Right cardiac atrium (tissue), 5 donors: ENCODE data around the gene RPS6KB1. TPM values are rescaled to one million over a fixed set of nuclear protein-coding genes. Genes with fewer than 3 reads are reported as not detected.
"Not testable (repeated sequence)": the region's sequence is repeated elsewhere in the genome, so short reads cannot be mapped to it uniquely, and the experiment has no call there.

Source experiments
- ATAC-seq, 2 donors: fragments of 200-7000 bp; cut with Tn5 transposase; one replicate each; pipeline versions ENCODE4 v1.8.0 to v1.9.1; 2020; ENCODE audit warnings: moderate library complexity in 2 of 2, mild to moderate bottlenecking in 1 of 2
- DNase-seq, 3 donors: peaks; one replicate each; pipeline ENCODE4 v3.0.0-alpha.2; 2020
- H3K27ac ChIP-seq: one replicate; pipeline ENCODE4 v1.5.1; 2013; ENCODE audit warnings: mild to moderate bottlenecking, low read length, control low read depth, moderate library complexity
- H3K27me3 ChIP-seq: one replicate; pipeline ENCODE4 v1.6.1; 2013; ENCODE audit not compliant: control insufficient read depth, insufficient read depth
- H3K4me1 ChIP-seq: one replicate; pipeline ENCODE4 v1.6.1; 2013; ENCODE audit warnings: low read length; ENCODE audit not compliant: control insufficient read depth, insufficient read depth
- H3K4me3 ChIP-seq: one replicate; pipeline ENCODE4 v1.5.1; 2013; ENCODE audit warnings: low read length, control low read depth
- H3K9me3 ChIP-seq: one replicate; pipeline ENCODE4 v1.6.1; 2013; ENCODE audit warnings: low read length; ENCODE audit not compliant: control insufficient read depth
- WGBS: extraction: QIAGEN DNeasy Blood & Tissue Kit; methylation state at CpG from one replicate; pipeline ENCODE4 v1.1.7; 2013; 5-methylcytosine and 5-hydroxymethylcytosine counted together
- intact Hi-C, 4 donors: fragments of 100-400 bp; cut with DNase I; formaldehyde crosslinking; loops; one replicate each; pipeline versions ENCODE4 v1.11.0 to v1.14.0; 2022 to 2023
- polyA plus RNA-seq: library from polyadenylated mRNA; stranded (reverse); fragments of 200-250 nt; gene quantifications from one replicate; pipeline ENCODE4 v1.2.3, GENCODE V29; 2013
- total RNA-seq, 4 donors: library from RNA; stranded (reverse); fragmentation: NEBNext Ultra II Directional; extraction: Animal tissue kit (Norgen Biotek cat#: 25700); gene quantifications; one replicate each; pipeline ENCODE4 v1.2.1, GENCODE V29; 2021
- donor health status: healthy with polysubstance abuse.
- donor health status: DM: no; HTN: yes; CAD: no.
- donor health status: DM: no; HTN: no; CAD: no.
- donor health status: DM: no; HTN: yes; CAD: no; lungs with severe emphysema.
- donor health status: DM: yes; HTN: yes; CAD: no.

The RPS6KB1 gene
- total and polyA plus RNA-seq, 5 donors: 7.8 to 31.3 (median 27.4) TPM

DNA sequence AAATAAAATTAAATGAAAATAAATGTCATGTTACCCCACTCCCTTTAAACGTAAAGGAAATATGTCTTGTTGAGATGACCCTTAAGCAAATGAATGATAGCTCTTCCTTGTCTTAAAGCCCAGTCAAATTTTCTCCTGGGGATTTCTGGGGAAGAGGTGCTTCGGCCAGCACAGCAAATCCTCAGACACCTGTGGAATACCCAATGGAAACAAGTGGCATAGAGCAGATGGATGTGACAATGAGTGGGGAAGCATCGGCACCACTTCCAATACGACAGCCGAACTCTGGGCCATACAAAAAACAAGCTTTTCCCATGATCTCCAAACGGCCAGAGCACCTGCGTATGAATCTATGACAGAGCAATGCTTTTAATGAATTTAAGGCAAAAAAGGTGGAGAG is 53.5 kb downstream of the RPS6KB1 start:
- WGBS: 93% methylated on average over 7 of the region's 7 CpGs
- ATAC-seq, H3K4me1 ChIP-seq, H3K9me3 ChIP-seq, intact Hi-C loops, DNase-seq, H3K27me3 ChIP-seq, H3K4me3 ChIP-seq, H3K27ac ChIP-seq: not testable (repeated sequence)

DNA sequence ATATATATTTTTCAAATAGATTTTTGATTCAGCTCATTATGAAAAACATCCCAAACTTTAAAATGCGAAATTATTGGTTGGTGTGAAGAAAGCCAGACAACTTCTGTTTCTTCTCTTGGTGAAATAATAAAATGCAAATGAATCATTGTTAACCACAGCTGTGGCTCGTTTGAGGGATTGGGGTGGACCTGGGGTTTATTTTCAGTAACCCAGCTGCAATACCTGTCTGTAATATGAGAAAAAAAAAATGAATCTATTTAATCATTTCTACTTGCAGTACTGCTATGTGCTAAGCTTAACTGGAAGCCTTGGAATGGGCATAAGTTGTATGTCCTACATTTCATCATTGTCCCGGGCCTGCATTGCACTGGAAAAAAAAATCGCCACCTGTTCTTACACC is 54.4 kb downstream of the RPS6KB1 start:
- DNase-seq, ATAC-seq, H3K27me3 ChIP-seq, H3K4me3 ChIP-seq, H3K4me1 ChIP-seq, intact Hi-C loops, H3K9me3 ChIP-seq, H3K27ac ChIP-seq: not testable (repeated sequence)
- WGBS: 82% methylated on average over 4 of the region's 4 CpGs

DNA sequence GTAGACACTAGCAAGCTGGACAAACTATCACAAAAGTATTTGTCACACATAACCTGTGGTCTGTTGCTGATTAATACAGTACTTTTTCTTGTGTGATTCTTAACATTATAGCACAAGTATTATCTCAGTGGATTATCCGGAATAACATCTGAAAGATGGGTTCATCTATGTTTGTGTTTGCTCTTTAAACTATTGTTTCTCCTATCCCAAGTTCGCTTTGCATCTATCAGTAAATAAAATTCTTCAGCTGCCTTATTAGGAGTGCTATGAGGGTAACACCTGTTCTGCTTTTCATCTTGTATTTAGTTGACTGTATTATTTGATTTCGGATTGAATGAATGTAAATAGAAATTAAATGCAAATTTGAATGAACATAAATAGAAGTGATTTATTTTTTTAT is 57.1 kb downstream of the RPS6KB1 start:
- H3K27me3 ChIP-seq: no peaks in the 10 kb centered on the region
- DNase-seq: no peak
- H3K27ac ChIP-seq: no peak overlapping the region
- ATAC-seq: no peak
- intact Hi-C loops: loop anchor here in 1 of 4 donors (10.0 kb wide), 1 partner anchor 105 kb away; no protein-coding TSS in a partner anchor
- WGBS: 93% methylated on average over 3 of the region's 3 CpGs
- no peak overlapping the region for H3K4me3 ChIP-seq
- no peaks in the 10 kb centered on the region for H3K4me1 ChIP-seq
- no peaks in the 10 kb centered on the region for H3K9me3 ChIP-seq

DNA sequence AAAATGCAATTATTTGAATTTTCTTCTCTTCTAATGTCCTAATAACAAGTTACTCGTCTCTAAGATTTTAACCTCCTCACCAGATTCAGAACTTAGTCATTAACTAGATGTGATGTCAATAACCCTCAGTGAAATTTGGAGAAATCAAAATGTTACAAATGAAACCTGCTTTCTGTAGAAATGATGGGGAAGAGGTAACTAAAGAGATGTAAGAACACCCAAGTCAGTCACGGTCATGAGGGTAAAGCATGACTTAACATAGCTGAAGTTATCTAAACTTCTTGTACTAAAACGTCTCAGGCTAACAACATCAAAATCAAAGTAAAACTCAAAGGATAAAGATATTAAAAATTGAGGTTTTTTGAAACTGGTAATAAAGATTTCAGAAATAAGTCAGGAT is 61.9 kb downstream of the RPS6KB1 start:
- no peaks in the 10 kb centered on the region for H3K4me1 ChIP-seq
- intact Hi-C loops: loop anchor here in 1 of 4 donors (10.0 kb wide), 1 partner anchor 100 kb away; no protein-coding TSS in a partner anchor
- DNase-seq (no peak), ATAC-seq (no peak)
- no peaks in the 10 kb centered on the region for H3K9me3 ChIP-seq
- no peaks in the 10 kb centered on the region for H3K27me3 ChIP-seq
- no peak overlapping the region for H3K4me3 ChIP-seq
- no peak overlapping the region for H3K27ac ChIP-seq
- WGBS: 84% methylated on average over 3 of the region's 3 CpGs

DNA sequence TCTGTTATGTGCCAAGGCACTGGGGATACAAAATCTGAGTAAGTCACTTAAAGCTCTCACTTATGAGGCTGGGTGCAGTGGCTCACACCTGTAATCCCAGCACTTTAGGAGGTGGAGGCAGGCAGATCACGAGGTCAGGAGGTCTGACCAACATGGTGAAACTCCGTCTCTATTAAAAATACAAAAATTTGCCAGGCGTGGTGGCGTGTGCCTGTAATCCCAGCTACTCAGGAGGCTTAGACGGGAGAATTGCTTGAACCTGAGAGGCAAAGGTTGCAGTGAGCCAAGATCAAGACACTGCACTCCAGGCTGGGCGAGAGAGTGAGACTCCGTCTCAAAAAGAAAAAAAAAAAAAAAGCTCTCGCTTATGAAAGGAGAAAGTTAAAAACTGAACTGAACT is 66.7 kb downstream of the RPS6KB1 start:
- WGBS: 98% methylated on average over 8 of the region's 8 CpGs
- not testable (repeated sequence) for H3K27me3 ChIP-seq, ATAC-seq, H3K4me3 ChIP-seq, H3K9me3 ChIP-seq, H3K27ac ChIP-seq, DNase-seq, H3K4me1 ChIP-seq
- intact Hi-C loops: loop anchor here in 1 of 4 donors (10.0 kb wide), 1 partner anchor 95 kb away; no protein-coding TSS in a partner anchor

DNA sequence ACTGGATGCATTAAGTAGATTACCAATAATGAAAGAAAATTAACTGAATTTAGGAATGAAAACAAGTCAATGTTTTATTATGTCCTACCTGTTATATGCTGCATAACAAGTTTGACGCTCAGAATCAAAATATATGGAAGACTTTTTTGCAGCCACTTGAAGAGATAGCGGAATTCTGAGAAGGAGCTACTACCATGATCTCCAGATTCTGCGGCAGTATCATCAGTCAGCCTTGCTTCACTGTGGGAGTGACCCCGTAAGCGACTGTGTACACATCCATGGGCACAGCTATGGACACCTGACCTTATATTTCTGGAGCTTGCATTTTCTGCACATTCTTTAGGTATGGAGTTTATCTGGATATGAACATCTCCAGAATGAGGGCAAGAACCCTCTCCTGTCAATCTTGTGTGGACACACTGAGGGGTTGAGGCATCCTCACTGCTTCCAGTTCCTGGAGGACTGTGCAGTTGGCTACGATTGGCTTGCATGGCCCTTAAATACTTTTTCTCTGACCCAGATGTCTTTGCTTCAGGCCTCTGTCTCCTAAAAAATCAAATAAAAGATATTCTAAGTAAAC is 69.9 kb downstream of the RPS6KB1 start:
- no peak for ATAC-seq
- no peaks in the 10 kb centered on the region for H3K9me3 ChIP-seq
- DNase-seq: peak in 1 of 3 donors; percentile 16
- WGBS: 87% methylated on average over 6 of the region's 6 CpGs
- H3K4me3 ChIP-seq: no peak overlapping the region
- intact Hi-C loops: no loop called here
- H3K27me3 ChIP-seq: no peaks in the 10 kb centered on the region
- H3K4me1 ChIP-seq: peaks cover 2% of the 10 kb centered on the region
- H3K27ac ChIP-seq: no peak overlapping the region

DNA sequence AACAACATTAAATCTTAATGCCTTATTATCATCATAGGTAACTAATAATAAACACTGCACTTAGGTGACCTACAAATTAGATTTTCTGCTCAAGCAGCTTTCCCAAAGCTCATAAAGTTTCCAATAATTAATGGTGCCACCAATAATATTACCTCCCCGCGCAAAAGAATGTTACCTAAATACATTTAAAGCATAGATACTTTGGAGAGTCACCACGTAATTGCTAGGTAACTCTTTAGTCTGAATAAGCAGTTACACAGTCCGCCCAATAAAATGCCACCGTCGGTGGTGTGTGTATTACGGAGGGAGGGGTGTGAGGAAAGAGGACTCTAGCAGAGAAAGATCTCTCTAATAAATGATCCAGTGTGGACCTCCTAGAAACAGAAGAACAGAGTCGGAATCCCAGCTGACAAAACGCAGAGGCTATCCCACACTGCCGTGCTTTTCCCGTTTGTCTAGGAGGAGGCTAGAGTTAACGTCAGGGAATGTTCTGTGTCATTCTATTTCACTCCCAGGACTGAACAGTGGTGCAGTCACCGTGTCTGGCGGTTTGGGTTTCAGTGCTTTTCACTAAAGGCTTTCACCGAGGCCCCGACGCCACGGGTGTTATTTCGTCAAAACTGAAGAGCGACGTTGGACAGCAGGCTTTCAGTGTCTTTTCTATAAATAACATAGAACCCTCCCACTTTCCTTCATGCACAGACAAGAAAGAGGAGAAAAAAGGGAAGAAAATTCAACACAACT is 71.0 kb downstream of the RPS6KB1 start:
- ATAC-seq (peak; percentile 67 to 68), DNase-seq (peak in 2 of 3 donors; percentile 48 to 73)
- intact Hi-C loops: no loop called here
- H3K9me3 ChIP-seq: no peaks in the 10 kb centered on the region
- 3% methylated on average over 21 of the region's 21 CpGs for WGBS
- peak overlapping the region; percentile 71 for H3K4me3 ChIP-seq
- H3K27ac ChIP-seq: peak overlapping the region; percentile 96
- H3K27me3 ChIP-seq: no peaks in the 10 kb centered on the region
- peaks cover 2% of the 10 kb centered on the region for H3K4me1 ChIP-seq

DNA sequence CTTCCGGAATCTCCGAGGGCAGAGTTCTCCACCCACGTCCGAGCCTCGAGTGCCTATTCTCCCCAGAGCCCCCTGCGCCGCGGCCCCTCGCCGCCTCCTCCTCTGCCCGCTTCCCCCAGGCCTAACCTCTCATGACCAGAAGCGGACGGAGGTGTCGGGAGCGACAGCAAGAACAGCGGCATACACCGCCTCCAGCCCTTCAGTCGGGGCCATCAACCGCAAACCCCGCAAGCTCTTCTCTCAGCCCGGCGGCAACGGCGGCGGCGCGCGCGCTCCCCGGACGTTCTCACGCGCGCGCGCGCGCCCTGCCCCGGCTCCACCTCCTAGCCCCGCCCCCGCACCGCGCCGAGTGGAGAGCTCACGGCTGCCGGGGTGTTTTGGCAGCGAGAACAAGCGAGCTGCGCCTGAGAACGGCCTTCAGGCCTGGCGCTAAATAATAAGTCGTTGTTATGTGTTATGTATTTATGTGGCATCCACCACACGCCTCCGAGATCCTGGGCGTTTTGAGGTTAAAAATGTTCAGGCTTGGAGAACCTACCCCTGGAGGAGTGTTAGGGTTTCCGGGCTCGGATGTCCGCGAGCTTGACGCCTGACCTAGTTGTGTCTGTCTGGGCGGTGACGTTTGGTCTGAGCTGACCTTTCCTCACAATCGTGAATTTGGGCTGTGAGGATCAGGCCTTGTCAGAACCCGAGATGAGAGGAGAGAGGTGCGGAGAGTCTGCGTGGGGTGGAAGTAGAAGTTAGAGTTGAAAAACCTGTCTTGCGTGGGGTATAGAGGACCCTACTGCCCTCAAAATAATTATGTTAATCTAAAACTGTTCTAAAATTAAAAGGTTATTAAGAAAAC is 71.8 kb downstream of the RPS6KB1 start, which contains the start of gene RNFT1:
RNFT1 (minus strand) TSS at position 259 of the 847 bp plus-strand sequence; CDS start at position 182, 77 bp downstream.
- H3K27ac ChIP-seq: peak within 1 kb of the TSS; percentile 96
- DNase-seq: peak; percentile 93 to 97 (median 96)
- peak; percentile 98 for ATAC-seq
- intact Hi-C loops: no loop called here
- H3K4me1 ChIP-seq: peaks cover 2% of the 10 kb centered on the region
- peak within 1 kb of the TSS; percentile 71 for H3K4me3 ChIP-seq
- no peaks in the 10 kb centered on the region for H3K27me3 ChIP-seq
- WGBS: 3% methylated on average over 67 of the region's 67 CpGs
- no peaks in the 10 kb centered on the region for H3K9me3 ChIP-seq

DNA sequence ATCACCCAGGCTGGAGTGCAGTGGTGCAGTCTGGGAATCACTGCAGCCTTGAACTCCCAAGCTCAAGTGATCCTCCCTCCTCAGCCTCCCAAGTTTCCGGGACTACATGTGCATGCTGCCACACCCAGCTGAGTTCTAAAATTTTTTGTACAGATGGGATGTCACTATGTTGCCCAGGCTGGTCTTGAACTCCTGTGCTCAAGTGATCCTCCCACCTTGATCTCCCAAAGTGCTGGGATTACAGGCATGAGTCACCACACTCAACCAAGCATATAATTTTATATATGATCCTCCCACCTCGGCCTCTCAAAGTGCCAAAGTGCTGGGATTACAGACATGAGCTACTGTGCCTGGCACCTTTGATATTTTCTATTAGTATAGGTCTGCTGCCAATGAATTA is 78.8 kb downstream of the RPS6KB1 start:
- DNase-seq, ATAC-seq, intact Hi-C loops, H3K4me3 ChIP-seq, H3K9me3 ChIP-seq, H3K27ac ChIP-seq, H3K27me3 ChIP-seq, H3K4me1 ChIP-seq: not testable (repeated sequence)
- WGBS: 92% methylated on average over 2 of the region's 2 CpGs

DNA sequence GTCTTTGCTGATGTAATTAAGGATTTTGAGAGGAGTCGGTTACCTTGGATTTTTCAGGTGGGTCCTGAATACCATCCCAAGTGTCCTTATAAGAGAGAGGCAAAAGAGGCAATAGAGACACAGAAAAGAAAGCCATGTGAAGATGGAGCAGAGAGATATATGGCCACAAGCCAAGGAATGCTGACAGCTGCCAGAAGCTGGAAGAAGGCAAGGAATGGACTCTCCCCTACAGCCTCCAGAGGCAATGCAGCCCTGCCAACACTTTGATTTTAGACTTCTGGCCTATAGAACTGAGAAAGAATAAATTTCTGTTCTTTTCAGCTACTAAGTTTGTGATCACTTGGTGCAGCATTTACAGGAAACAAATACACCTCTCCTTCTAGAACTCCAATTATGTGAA is 79.9 kb downstream of the RPS6KB1 start:
- H3K9me3 ChIP-seq: no peaks in the 10 kb centered on the region
- no peaks in the 10 kb centered on the region for H3K4me1 ChIP-seq
- ATAC-seq (no peak), DNase-seq (peak in 1 of 3 donors; percentile 13)
- intact Hi-C loops: no loop called here
- WGBS: 100% methylated on average over 1 of the region's 1 CpG
- no peak overlapping the region for H3K4me3 ChIP-seq
- no peak overlapping the region for H3K27ac ChIP-seq
- H3K27me3 ChIP-seq: no peaks in the 10 kb centered on the region

DNA sequence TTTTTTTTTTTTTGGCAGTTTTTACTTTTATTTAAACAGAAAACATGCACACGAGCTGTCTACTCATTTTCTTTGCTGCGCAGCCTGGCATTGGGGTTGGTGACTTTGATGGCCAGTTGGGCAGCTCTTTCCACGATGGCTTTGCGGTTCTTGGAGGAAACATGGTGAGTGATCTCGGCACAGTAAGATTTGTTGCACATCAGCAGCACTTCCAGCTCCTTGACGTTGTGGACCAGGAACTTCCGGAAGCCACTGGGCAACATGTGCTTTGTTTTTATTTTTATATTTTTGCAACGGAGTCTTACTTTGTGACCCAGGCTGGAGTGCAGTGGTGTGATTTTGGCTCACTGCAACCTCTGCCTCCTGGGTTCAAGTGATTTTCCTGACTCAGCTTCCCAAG is 80.6 kb downstream of the RPS6KB1 start:
- H3K9me3 ChIP-seq, H3K27ac ChIP-seq, ATAC-seq, DNase-seq, H3K27me3 ChIP-seq, H3K4me1 ChIP-seq, intact Hi-C loops, H3K4me3 ChIP-seq: not testable (repeated sequence)
- WGBS: 91% methylated on average over 8 of the region's 8 CpGs
